Sigmoid colon (tissue), 4 donors: Measurements from ENCODE around the gene THOC5.

Experiments used
- POLR2AphosphoS5 ChIP-seq, 4 donors: sonication (generic); formaldehyde crosslinking; IDR thresholded peaks; one replicate each; pipeline ENCODE4 v1.6.1; 2017; ENCODE audit warnings: antibody characterized with exemption in 4 of 4
- TF ChIP-seq, protein P1 (sequence below), 4 experiments: fragments of 450-650 bp in 3 of 4; fragments of 200-600 bp in 1 of 4; IDR thresholded peaks; one replicate each; pipeline ENCODE4 v1.5.1; 2016 to 2019; ENCODE audit warnings: antibody characterized with exemption in 4 of 4, mild to moderate bottlenecking in 3 of 4, moderate library complexity in 2 of 4

DNA sequence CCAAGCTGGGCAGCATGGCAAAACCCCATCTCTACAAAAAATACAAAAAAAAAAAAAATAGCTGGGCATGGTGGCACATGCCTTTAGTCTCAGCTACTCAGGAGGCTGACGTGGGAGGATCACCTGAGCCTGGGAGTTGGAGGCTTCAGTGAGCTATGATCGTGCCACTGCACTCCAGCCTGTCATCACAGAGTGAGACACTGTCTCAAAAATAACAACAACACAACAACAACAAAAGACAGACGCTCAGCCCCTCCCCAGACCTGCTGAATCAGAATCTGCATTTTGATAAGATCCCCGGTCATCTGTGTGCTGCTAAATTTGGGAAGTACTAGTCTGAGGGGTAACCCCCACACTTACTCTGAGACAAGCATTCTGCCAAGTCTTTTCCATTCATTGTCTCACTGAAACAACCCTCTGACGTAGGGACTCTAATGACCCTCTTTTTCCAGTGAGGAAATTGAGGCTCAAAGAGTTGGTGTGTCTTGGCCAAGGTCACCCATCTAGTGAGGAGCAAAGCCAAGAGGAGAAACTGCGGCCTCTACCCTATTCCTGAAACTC, 66.1 kb downstream of the THOC5 start:
- TF ChIP-seq, protein P1, sequence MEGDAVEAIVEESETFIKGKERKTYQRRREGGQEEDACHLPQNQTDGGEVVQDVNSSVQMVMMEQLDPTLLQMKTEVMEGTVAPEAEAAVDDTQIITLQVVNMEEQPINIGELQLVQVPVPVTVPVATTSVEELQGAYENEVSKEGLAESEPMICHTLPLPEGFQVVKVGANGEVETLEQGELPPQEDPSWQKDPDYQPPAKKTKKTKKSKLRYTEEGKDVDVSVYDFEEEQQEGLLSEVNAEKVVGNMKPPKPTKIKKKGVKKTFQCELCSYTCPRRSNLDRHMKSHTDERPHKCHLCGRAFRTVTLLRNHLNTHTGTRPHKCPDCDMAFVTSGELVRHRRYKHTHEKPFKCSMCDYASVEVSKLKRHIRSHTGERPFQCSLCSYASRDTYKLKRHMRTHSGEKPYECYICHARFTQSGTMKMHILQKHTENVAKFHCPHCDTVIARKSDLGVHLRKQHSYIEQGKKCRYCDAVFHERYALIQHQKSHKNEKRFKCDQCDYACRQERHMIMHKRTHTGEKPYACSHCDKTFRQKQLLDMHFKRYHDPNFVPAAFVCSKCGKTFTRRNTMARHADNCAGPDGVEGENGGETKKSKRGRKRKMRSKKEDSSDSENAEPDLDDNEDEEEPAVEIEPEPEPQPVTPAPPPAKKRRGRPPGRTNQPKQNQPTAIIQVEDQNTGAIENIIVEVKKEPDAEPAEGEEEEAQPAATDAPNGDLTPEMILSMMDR (IDR thresholded peaks at IDR 0.05): no peak
- no peak for TF ChIP-seq POLR2AphosphoS5 (IDR thresholded peaks at IDR 0.05)
